Muscle layer of duodenum (tissue), 2 donors: ENCODE data around the gene PTPRCAP.

Experiments
- H3K27ac ChIP-seq: one replicate; pipeline ENCODE4 v1.7.0; 2013; ENCODE audit warnings: mild to moderate bottlenecking, low read length
- H3K27me3 ChIP-seq: one replicate; pipeline ENCODE4 v1.7.0; 2013; ENCODE audit warnings: low read depth, mild to moderate bottlenecking, control low read depth, low read length
- H3K36me3 ChIP-seq, 2 donors: one replicate each; pipeline ENCODE4 v1.7.0; 2013; ENCODE audit warnings: low read length in 2 of 2, control low read depth in 1 of 2, mild to moderate bottlenecking in 1 of 2; ENCODE audit not compliant: insufficient read depth in 2 of 2, control insufficient read depth in 1 of 2
- H3K4me1 ChIP-seq, 2 donors: one replicate each; pipeline ENCODE4 v1.7.0; 2013; ENCODE audit warnings: low read length in 2 of 2, mild to moderate bottlenecking in 2 of 2, control low read depth in 1 of 2, moderate library complexity in 1 of 2; ENCODE audit not compliant: insufficient read depth in 2 of 2, control insufficient read depth in 1 of 2
- H3K4me3 ChIP-seq, 2 donors: one replicate each; pipeline ENCODE4 v1.7.0; 2013; ENCODE audit warnings: low read length in 2 of 2, low read depth in 1 of 2, mild to moderate bottlenecking in 1 of 2
- H3K9me3 ChIP-seq, 2 donors: one replicate each; pipeline ENCODE4 v1.7.0; 2013; ENCODE audit warnings: low read length in 2 of 2, control low read depth in 1 of 2, mild to moderate bottlenecking in 1 of 2; ENCODE audit not compliant: control insufficient read depth in 1 of 2
- donor health status: healthy.

PTPRCAP gene

DNA sequence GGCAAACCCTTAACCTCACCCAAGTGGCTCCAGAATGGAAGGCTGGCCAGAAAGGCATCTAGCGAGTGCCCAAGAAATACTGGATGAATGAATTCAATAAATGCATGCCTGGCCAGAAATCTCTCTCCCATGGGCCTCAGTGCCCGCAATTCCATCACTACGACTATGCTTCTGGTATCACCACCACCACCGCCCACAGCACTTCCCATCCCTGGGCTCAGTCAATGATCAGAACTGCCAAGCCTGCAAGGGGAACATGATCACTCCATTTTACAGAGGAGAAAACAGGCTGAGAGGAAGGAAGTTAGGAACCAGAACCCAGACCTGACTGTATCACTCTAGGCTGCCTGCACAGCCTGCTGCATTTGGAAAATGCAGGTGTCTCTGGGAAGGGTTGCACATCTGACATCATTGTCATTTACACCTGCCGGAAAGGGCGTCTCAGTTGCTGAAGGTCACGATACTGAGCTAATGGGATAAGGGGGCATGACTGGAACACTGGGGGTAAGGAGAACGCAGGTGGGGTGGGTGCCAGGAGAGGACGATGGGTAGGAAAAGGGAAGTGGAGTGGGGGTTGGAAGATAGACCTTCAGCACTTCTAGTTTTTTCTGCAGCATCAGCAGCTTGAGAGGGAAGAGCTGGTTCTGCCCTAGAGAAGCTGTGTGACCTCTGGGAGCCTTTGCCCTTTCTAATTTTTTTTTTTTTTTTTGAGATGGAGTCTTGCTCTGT lies 11.8 kb upstream of the PTPRCAP start:
- Histone ChIP-seq H3K4me1 (no peaks in the 10 kb centered on the region), H3K27me3 (no peaks in the 10 kb centered on the region), H3K4me3 (no peak overlapping the region), H3K36me3 (no peaks in the 10 kb centered on the region), H3K27ac (no peak overlapping the region), H3K9me3 (no peaks in the 10 kb centered on the region)

DNA sequence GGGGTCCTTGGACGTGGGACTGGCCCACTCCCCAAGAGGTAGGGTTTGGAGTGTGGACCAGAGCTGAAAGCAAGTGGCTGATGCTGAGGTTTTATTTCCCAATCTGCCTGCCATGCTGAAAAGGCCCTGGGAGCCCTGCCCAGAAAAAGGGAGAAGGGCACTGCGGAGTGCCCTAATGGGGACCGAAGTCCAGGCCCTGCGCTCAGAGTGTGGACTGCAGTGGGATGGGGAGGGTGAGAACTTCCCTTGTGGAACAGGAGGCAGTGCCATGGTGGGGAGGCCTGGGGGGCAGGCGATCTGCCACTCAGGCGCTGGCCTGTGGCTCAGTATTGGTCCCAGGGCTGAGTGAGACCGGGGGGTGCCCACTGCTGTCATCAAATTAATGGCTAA lies 10.7 kb upstream of the PTPRCAP start:
- H3K9me3 ChIP-seq = no peaks in the 10 kb centered on the region
- no peak overlapping the region for H3K27ac ChIP-seq
- no peaks in the 10 kb centered on the region for H3K4me1 ChIP-seq
- no peaks in the 10 kb centered on the region for H3K36me3 ChIP-seq
- no peak overlapping the region for H3K4me3 ChIP-seq
- no peaks in the 10 kb centered on the region for H3K27me3 ChIP-seq

DNA sequence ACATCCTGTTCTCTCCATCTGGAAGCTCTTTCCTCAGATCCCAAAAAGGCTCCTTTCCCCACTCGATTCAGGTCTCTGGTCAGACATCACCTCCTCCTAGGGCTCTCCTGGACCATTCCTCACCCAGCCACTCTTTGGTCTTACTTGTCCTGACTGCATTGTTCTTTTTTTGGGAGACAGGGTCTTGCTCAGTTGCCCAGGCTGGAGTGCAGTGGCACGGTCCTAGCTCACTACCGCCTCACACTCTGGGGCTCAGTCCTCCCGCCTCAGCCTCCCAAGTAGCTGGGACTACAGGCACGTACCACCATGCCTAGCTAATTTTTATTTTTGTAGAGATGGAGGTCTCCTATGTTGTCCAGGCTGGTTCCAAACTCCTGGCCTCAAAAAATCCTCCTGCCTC lies 8.0 kb upstream of the PTPRCAP start:
- Histone ChIP-seq H3K27me3 (no peaks in the 10 kb centered on the region), H3K9me3 (no peaks in the 10 kb centered on the region), H3K4me1 (peaks cover 0 to 11% of the 10 kb centered on the region in 2 donors), H3K36me3 (peaks cover 0 to 16% of the 10 kb centered on the region in 2 donors), H3K4me3 (no peak overlapping the region), H3K27ac (no peak overlapping the region)

DNA sequence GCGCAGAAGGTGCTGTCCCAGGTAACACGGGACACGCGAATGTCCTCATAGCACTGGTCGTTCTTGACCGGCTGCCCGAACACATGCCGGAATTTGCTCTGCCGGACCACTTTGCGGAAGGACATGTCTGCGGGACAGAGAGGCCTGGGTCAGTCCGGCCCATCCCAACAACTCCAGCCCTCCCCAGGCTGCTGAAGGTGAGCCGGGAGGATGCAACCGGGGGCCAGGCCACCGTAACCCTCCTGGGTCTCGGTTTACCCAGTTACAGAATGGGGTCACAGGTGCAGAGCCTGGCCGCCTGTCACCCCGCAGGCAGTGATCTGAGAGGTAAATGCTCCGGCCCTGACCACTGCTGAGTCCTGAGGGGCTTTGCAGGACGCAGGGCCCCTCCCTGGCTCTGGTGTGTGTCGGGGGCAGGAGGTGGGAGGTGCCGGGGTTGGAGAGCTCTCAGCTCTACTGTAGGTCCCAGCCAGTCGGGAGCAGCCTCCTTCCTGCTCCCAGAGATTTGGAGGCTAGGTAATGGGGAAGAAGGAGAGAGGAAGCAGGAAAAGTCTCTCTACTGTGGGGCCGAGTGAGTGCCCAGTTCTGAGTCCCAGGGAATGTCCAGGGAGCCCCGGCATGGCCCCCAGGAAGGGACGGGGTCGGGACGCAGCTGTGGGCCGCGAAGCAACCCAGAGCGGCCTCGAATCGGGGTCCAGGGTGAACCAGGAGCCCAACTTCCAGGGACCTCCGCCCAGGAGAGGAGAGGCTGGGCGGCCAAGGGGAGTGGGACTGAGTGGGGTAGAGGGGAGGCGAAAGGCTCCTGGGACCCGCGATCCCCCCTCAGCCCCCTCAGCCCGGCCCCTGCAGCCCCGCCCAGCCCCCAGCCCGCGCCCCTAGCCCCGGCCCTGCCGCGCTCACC lies 5.3 kb upstream of the PTPRCAP start:
- peaks cover 0 to 42% of the 10 kb centered on the region in 2 donors for H3K36me3 ChIP-seq
- H3K4me3 ChIP-seq = peak overlapping the region; percentile 68 to 70
- peak overlapping the region; percentile 69 for H3K27ac ChIP-seq
- H3K27me3 ChIP-seq = no peaks in the 10 kb centered on the region
- no peaks in the 10 kb centered on the region for H3K9me3 ChIP-seq
- H3K4me1 ChIP-seq = peaks cover 0 to 15% of the 10 kb centered on the region in 2 donors

DNA sequence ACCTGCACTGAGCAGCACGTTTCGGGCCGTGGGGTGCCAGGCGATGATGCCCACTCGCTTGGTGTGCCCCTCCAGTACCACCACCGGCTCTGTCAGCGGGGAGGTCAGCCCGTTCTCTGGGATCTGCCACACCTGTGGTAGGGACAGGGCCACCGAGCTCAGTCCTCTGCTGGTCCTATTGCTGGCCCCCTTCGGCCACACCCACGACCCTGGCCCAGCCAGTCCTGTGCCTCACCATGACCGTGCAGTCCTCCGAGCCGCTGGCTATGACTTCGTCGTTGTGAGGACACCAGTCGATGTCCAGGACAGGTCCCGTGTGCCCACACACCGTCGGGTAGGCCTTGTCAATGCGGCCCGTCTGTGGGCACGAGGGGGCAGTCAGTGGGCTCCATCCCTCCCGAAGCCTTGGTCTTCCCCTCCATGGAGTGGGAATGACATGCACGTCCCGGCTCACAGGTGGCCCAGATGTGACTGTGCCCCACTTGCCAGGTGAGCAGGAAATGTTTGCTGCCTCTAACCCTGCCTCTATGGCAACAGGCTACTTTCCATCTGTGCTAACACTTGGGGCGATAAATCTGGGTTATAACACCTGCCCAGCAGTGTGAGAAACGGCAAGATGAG lies 4.4 kb upstream of the PTPRCAP start:
- Histone ChIP-seq H3K36me3 (peaks cover 0 to 48% of the 10 kb centered on the region in 2 donors), H3K9me3 (no peaks in the 10 kb centered on the region), H3K4me3 (peak overlapping the region; percentile 68 to 70), H3K4me1 (peaks cover 0 to 15% of the 10 kb centered on the region in 2 donors), H3K27me3 (no peaks in the 10 kb centered on the region), H3K27ac (no peak overlapping the region)

DNA sequence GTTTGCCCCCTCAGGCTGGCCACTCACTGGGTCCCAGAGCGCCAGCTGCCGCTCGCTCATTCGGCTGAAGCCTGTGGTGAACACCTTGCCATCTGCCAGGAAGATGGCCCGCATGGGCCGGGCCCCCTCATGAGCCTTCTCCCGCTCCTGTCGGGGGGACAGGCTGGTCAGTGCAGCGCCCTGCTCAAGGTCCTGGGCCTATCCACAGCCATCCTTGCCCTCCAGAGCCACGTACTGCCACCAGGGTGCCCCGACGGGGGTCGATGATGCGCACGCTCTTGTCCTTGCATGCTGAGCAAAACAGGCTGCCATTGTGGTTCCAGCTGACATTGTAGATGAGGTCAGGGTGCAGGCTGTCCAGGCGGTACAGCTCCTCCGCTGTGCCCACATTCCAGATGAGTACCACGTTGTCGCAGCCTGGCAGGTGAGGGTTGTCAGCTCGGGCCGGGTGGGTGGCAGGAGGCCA lies 3.6 kb upstream of the PTPRCAP start:
- no peak overlapping the region for H3K4me3 ChIP-seq
- H3K4me1 ChIP-seq = peaks cover 0 to 15% of the 10 kb centered on the region in 2 donors
- no peak overlapping the region for H3K27ac ChIP-seq
- no peaks in the 10 kb centered on the region for H3K9me3 ChIP-seq
- no peaks in the 10 kb centered on the region for H3K27me3 ChIP-seq
- peaks cover 0 to 48% of the 10 kb centered on the region in 2 donors for H3K36me3 ChIP-seq

DNA sequence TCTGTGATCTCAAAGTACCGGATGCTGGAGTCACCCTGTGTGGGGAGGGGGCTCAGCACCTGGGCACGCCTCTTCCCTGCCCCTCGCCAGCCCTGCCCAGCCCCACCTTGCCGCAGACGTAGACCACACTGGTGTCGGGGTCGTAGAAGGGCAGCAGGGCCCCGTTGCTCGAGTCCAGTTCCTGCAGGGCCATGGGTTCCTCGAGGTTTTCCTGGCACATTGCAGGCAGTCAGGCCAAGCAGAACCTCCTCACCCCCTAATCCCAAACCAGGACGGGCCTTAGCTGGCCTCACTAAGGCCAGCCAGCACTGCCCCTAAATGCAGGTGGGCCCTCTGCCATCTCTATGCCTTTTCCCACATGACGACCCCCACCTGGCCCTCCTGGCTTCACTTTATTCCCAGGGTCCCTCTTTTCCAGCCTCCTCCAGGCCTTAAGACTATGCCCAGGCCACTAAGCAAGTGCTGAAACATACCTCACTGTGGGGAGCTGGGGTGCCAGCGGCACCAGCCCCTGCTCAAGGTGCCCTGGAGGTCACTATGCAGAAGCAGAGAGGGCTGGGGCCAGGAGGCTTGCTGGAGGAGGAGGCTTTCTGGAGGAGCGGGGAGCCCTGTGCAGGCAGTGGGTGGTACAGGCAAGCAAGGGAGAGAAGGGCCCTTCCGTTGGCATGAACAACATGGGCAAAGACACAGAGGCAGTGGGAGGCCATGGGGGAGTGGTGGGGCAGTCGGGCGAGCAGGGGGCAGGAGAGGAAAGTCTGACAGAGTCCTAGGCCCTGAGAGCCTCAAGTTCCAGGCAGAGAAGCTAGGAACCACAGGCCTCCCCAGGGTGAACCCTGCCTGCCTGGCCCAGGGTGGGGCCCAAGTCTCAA lies 3.0 kb upstream of the PTPRCAP start:
- Histone ChIP-seq H3K27ac (no peak overlapping the region), H3K4me1 (peaks cover 0 to 15% of the 10 kb centered on the region in 2 donors), H3K27me3 (no peaks in the 10 kb centered on the region), H3K9me3 (no peaks in the 10 kb centered on the region), H3K4me3 (no peak overlapping the region), H3K36me3 (peaks cover 0 to 54% of the 10 kb centered on the region in 2 donors)

DNA sequence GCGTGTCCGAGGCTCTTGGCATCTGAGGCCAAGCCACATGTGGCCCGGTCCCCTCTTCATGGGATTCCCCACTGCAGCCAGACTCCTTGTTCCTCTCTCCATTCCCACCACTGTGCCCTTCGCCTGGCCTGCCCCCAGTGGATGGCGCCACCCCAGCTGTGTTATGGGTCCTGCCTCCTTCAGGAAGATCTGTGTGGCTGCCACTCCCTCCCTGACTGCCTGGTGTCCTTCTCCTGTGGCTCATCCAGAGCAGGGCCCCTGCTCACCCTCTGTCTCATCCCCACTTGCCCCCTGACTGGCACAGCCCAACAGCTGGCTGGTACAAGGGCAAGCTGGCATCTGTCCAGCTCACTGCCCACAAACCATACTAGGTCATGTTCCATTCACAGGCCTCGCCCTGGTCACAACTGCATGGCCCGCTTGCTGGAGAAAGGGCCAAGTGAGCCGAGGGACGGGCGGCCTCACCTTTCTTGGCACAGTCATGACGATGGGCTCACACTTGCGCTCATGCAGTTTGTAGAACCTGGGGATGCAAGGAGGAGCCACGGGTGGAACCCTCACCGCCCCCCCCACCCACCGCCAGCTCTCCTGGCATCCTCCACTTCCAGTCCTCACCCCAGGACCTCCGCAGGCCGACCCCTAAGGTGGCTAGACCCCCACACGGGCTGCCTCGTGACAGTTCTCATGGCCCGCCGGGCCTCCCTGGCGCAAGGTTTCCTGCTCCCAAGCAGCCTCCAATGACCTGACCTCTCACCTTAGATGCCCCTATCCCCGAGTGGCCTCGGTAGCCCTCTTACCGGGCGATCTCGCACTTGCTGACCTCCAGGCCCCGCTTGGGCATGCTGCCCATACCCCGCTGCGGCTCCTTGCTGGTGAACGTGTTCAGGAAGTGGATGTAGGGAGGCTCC lies 2.1 kb upstream of the PTPRCAP start:
- Histone ChIP-seq H3K4me1 (peaks cover 0 to 15% of the 10 kb centered on the region in 2 donors), H3K9me3 (no peaks in the 10 kb centered on the region), H3K27me3 (no peaks in the 10 kb centered on the region), H3K27ac (no peak overlapping the region), H3K36me3 (peaks cover 0 to 63% of the 10 kb centered on the region in 2 donors), H3K4me3 (no peak overlapping the region)

DNA sequence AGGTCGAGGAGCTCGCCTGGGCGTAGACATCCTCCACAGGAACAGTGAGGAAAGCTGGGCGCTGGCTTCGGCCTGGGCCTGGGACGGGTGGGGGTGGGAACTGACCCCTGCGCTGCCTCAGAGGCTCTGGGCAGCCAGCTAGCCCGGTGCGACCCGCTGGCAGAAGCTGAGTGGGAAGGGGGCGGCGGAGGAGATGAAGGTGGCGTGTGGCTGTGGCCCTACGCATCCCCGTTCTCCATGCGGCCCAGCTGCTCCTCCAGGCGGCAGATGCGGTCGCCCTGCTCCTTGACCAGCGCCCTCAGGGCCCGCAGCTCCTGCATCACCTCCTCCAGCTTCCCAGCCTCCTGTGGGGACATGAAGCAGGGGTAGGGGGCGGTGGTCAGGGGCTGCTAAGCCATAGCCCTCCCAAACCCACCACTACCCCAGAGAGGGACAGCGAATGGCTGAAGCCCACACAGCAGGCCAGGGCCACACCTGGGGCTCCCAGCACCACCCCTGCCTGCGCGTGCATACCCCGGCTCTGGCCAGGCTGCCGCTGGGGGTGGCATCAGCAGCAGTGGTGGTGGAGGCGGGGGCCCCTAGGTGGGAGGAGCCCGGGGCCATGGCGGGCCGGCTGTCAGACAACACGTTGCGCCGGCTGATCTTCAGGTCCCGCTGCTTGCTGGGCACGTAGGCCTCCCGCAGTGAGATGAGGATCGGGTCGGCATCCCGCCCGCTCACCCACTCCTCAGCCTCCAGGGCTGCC lies 848 bp upstream of the PTPRCAP start:
- H3K36me3 ChIP-seq = peaks cover 4 to 76% of the 10 kb centered on the region in 2 donors
- H3K9me3 ChIP-seq = no peaks in the 10 kb centered on the region
- H3K4me1 ChIP-seq = peaks cover 0 to 15% of the 10 kb centered on the region in 2 donors
- no peaks in the 10 kb centered on the region for H3K27me3 ChIP-seq
- no peak overlapping the region for H3K4me3 ChIP-seq
- H3K27ac ChIP-seq = no peak overlapping the region
